Measurements from ENCODE around the gene PDGFA.

Gene PDGFA

DNA sequence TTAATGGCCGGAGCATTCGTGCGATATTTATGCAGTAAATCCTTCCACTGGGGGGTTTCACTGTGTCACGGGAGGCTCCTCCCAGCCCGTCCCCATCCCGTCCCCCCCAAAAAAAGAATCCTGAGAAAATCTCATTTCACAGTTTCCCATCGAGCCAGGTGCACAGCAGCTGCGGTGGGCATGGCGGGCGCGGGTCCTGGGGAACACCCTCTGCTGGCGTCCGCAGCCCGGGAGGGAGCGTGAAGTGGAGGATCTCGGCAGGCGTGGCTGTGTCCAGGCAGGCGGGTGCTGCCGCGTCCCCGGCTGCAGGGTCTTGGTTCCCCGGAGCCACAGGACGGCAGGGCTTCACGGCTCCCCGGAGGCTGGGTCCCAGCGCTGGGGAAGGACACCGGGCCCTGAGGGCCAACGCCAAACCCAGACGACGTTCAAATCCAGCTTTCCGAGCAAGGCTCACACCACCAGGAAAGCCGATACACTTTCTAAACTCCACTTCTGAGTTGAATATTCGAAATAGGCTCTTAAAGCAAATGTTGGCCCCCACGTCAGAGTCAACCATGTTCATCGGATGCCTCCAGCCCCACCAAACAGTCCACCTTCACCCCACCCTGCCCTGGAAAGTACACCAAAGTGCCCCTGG lies 55.7 kb downstream of the PDGFA start:
- no peak overlapping the region for H3K4me3 ChIP-seq (ENCODE audit: low read depth in 1 of 2, low read length in 2 of 2)
- H3K4me2 ChIP-seq (ENCODE audit: insufficient read depth, low read length), result no peak overlapping the region
- H2AFZ ChIP-seq (ENCODE audit: low read depth, low read length), result no peak overlapping the region
- H3K36me3 ChIP-seq (ENCODE audit: insufficient read depth, low read length), result no peaks in the 10 kb centered on the region
- no peak overlapping the region for H3K27ac ChIP-seq (ENCODE audit: low read length)
- no peaks in the 10 kb centered on the region for H3K27me3 ChIP-seq (ENCODE audit: insufficient read depth, low read length, poor library complexity)
- no peak for ATAC-seq (ENCODE audit: insufficient read depth, low read depth)
- no peaks in the 10 kb centered on the region for H3K79me2 ChIP-seq (ENCODE audit: insufficient read depth, low read length)
- H3K9me3 ChIP-seq (ENCODE audit: insufficient read depth, low read length, severe bottlenecking), result no peaks in the 10 kb centered on the region
- H3K9ac ChIP-seq (ENCODE audit: low read depth, low read length), result no peak overlapping the region
- H4K20me1 ChIP-seq (ENCODE audit: insufficient read depth, low read length), result no peaks in the 10 kb centered on the region
- no peak for DNase-seq
- TF ChIP-seq, protein P1, sequence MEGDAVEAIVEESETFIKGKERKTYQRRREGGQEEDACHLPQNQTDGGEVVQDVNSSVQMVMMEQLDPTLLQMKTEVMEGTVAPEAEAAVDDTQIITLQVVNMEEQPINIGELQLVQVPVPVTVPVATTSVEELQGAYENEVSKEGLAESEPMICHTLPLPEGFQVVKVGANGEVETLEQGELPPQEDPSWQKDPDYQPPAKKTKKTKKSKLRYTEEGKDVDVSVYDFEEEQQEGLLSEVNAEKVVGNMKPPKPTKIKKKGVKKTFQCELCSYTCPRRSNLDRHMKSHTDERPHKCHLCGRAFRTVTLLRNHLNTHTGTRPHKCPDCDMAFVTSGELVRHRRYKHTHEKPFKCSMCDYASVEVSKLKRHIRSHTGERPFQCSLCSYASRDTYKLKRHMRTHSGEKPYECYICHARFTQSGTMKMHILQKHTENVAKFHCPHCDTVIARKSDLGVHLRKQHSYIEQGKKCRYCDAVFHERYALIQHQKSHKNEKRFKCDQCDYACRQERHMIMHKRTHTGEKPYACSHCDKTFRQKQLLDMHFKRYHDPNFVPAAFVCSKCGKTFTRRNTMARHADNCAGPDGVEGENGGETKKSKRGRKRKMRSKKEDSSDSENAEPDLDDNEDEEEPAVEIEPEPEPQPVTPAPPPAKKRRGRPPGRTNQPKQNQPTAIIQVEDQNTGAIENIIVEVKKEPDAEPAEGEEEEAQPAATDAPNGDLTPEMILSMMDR (IDR thresholded peaks at IDR 0.05; ENCODE audit: borderline replicate concordance, extremely low read depth, low read length, poor library complexity, severe bottlenecking), result no peak
- TF ChIP-seq EZH2 (IDR thresholded peaks at IDR 0.05; ENCODE audit: borderline replicate concordance, low read depth, low read length, severe bottlenecking), result no peak
- H3K4me1 ChIP-seq (ENCODE audit: insufficient read depth, low read length), result no peaks in the 10 kb centered on the region

DNA sequence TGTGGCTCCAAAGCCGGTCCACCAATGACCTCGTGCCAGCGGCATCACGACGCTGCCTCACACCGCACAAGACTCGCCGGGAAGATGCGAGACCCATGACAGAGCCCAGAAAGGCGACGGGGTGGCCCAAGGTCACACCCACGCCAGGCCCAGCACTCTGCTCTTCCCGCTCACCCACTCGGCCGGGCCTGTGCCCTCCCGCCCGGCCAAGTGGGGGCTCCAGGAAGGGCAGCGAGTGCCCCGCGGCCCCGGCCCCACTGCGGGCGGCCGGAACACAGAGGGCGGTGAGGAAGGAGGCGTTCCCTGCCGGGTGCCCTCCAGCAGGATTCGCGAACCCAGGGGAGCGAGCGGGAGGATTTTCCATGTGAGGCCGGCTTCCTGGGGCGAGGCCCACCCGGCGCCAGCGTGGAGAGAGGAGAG lies 56.3 kb downstream of the PDGFA start:
- H3K27ac ChIP-seq (ENCODE audit: low read length), result no peak overlapping the region
- DNase-seq (no peak), ATAC-seq (ENCODE audit: insufficient read depth, low read depth) (no peak)
- no peak overlapping the region for H2AFZ ChIP-seq (ENCODE audit: low read depth, low read length)
- no peak overlapping the region for H3K9ac ChIP-seq (ENCODE audit: low read depth, low read length)
- no peaks in the 10 kb centered on the region for H3K4me1 ChIP-seq (ENCODE audit: insufficient read depth, low read length)
- no peaks in the 10 kb centered on the region for H4K20me1 ChIP-seq (ENCODE audit: insufficient read depth, low read length)
- H3K27me3 ChIP-seq (ENCODE audit: insufficient read depth, low read length, poor library complexity), result no peaks in the 10 kb centered on the region
- no peaks in the 10 kb centered on the region for H3K36me3 ChIP-seq (ENCODE audit: insufficient read depth, low read length)
- no peak overlapping the region for H3K4me2 ChIP-seq (ENCODE audit: insufficient read depth, low read length)
- H3K79me2 ChIP-seq (ENCODE audit: insufficient read depth, low read length), result no peaks in the 10 kb centered on the region
- H3K9me3 ChIP-seq (ENCODE audit: insufficient read depth, low read length, severe bottlenecking), result no peaks in the 10 kb centered on the region
- TF ChIP-seq, protein P1 (IDR thresholded peaks at IDR 0.05; ENCODE audit: borderline replicate concordance, extremely low read depth, low read length, poor library complexity, severe bottlenecking), result no peak
- no peak overlapping the region for H3K4me3 ChIP-seq (ENCODE audit: low read depth in 1 of 2, low read length in 2 of 2)

DNA sequence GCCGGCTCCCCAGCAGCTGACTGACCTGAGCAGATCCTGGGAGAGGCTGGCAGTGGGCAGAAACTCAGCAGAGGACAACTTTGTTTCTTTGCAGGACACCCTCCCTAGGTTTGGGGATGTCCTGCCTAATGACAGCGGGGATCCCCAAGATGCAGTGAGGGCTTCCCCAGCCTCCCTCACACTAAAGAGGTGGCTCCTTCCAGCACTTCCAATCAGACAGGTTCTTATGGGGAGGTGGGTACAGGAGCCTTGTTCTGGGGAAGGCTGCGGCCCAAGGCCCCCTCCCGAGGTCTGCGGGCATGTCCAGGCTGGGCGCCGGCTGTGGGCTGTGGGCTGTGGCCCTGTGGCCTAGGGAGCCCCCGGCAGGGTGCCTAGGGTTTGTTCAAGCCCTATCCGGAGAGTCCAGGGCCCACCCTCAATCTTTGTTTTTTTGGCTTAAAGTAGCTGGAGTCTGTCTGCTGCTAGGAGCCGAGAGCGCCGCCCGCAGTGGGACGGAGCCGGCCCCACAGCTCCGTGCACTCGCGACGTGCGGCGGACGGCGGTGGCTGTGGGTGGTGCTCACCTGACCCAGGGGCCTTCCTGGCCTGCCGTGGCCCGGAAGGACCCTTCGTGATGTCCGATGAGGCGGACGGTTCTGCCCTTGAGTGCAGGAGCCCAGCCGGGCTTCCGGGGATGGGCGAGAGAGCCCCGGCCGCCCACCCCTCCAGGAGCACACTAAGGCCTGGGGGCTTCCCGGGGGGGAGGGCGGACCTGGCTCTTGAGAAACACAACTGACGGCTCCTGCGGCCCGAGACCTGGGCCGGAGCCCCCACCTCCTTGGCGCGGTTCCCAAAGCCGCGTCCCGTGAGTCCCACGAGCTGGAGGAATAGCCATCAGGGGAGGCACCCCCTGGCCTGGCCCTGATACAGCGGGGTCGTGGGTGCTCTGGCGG lies 57.2 kb downstream of the PDGFA start:
- Histone ChIP-seq H3K27ac (ENCODE audit: low read length) (no peak overlapping the region), H2AFZ (ENCODE audit: low read depth, low read length) (no peak overlapping the region), H3K79me2 (ENCODE audit: insufficient read depth, low read length) (no peaks in the 10 kb centered on the region), H3K4me1 (ENCODE audit: insufficient read depth, low read length) (no peaks in the 10 kb centered on the region), H4K20me1 (ENCODE audit: insufficient read depth, low read length) (no peaks in the 10 kb centered on the region), H3K9ac (ENCODE audit: low read depth, low read length) (no peak overlapping the region), H3K36me3 (ENCODE audit: insufficient read depth, low read length) (no peaks in the 10 kb centered on the region), H3K9me3 (ENCODE audit: insufficient read depth, low read length, severe bottlenecking) (no peaks in the 10 kb centered on the region), H3K27me3 (ENCODE audit: insufficient read depth, low read length, poor library complexity) (no peaks in the 10 kb centered on the region), H3K4me3 (ENCODE audit: low read depth in 1 of 2, low read length in 2 of 2) (no peak overlapping the region), H3K4me2 (ENCODE audit: insufficient read depth, low read length) (no peak overlapping the region)
- ATAC-seq (ENCODE audit: insufficient read depth, low read depth), result no peak
- TF ChIP-seq, protein P1 (IDR thresholded peaks at IDR 0.05; ENCODE audit: borderline replicate concordance, extremely low read depth, low read length, poor library complexity, severe bottlenecking), result no peak
- no peak for TF ChIP-seq EZH2 (IDR thresholded peaks at IDR 0.05; ENCODE audit: borderline replicate concordance, low read depth, low read length, severe bottlenecking)
- DNase-seq, result no peak
